PFSK-1 (cell line): Measurements from ENCODE around the gene KDF1. TPM values are rescaled to one million over a fixed set of nuclear protein-coding genes. Genes with fewer than 3 reads are reported as not detected.

Experiments used
- FOXP2 ChIP-seq: optimal IDR thresholded peaks from 2 replicates; pipeline ENCODE3; 2011; ENCODE audit warnings: borderline replicate concordance, control low read depth, inconsistent platforms; ENCODE audit not compliant: insufficient read depth; ENCODE audit errors: extremely low read length, extremely low read depth
- POLR2AphosphoS5 ChIP-seq: IDR thresholded peaks from 2 replicates; pipeline ENCODE4 v1.6.1; 2012; ENCODE audit warnings: low read depth, mild to moderate bottlenecking, control low read depth, low read length, moderate library complexity
- SIN3A ChIP-seq: IDR thresholded peaks from 2 replicates; pipeline ENCODE4 v1.6.1; 2012; ENCODE audit warnings: mild to moderate bottlenecking, low read length, moderate library complexity, borderline replicate concordance; ENCODE audit not compliant: insufficient read depth
- TAF1 ChIP-seq: IDR thresholded peaks from 2 replicates; pipeline ENCODE4 v1.6.1; 2012; ENCODE audit warnings: low read length, control low read depth, borderline replicate concordance; ENCODE audit not compliant: insufficient read depth
- polyA plus RNA-seq: library from polyadenylated mRNA; unstranded; fragments of >200 nt; gene quantifications from one replicate; pipeline ENCODE4 v1.2.1, GENCODE V29; 2012; ENCODE audit warnings: low read depth, missing spikeins; ENCODE audit not compliant: insufficient read length
- TF ChIP-seq, protein P1 (sequence below), 2 experiments: IDR thresholded peaks; 2 replicates each; pipeline versions ENCODE4 v1.6.1 to v1.8.0; 2011 to 2012; ENCODE audit warnings: low read depth in 2 of 2, low read length in 2 of 2, control low read depth in 1 of 2, inconsistent platforms in 1 of 2, mild to moderate bottlenecking in 1 of 2, moderate library complexity in 1 of 2; ENCODE audit not compliant: insufficient read depth in 1 of 2

The KDF1 gene, protein sequence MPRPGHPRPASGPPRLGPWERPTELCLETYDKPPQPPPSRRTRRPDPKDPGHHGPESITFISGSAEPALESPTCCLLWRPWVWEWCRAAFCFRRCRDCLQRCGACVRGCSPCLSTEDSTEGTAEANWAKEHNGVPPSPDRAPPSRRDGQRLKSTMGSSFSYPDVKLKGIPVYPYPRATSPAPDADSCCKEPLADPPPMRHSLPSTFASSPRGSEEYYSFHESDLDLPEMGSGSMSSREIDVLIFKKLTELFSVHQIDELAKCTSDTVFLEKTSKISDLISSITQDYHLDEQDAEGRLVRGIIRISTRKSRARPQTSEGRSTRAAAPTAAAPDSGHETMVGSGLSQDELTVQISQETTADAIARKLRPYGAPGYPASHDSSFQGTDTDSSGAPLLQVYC
- polyA plus RNA-seq = not detected

GRCh38 chr1:26959722-26960624 is at the start of gene KDF1:
Gene KDF1, minus strand, starts transcription at chr1:26960468. Its CDS starts 8,088 bp downstream, at chr1:26952380.
- no peak for TF ChIP-seq POLR2AphosphoS5
- TF ChIP-seq, protein P1, sequence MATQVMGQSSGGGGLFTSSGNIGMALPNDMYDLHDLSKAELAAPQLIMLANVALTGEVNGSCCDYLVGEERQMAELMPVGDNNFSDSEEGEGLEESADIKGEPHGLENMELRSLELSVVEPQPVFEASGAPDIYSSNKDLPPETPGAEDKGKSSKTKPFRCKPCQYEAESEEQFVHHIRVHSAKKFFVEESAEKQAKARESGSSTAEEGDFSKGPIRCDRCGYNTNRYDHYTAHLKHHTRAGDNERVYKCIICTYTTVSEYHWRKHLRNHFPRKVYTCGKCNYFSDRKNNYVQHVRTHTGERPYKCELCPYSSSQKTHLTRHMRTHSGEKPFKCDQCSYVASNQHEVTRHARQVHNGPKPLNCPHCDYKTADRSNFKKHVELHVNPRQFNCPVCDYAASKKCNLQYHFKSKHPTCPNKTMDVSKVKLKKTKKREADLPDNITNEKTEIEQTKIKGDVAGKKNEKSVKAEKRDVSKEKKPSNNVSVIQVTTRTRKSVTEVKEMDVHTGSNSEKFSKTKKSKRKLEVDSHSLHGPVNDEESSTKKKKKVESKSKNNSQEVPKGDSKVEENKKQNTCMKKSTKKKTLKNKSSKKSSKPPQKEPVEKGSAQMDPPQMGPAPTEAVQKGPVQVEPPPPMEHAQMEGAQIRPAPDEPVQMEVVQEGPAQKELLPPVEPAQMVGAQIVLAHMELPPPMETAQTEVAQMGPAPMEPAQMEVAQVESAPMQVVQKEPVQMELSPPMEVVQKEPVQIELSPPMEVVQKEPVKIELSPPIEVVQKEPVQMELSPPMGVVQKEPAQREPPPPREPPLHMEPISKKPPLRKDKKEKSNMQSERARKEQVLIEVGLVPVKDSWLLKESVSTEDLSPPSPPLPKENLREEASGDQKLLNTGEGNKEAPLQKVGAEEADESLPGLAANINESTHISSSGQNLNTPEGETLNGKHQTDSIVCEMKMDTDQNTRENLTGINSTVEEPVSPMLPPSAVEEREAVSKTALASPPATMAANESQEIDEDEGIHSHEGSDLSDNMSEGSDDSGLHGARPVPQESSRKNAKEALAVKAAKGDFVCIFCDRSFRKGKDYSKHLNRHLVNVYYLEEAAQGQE (IDR thresholded peaks at IDR 0.05; ENCODE audit: insufficient read depth in 1 of 2, low read depth in 2 of 2, low read length in 2 of 2) = no peak
- TF ChIP-seq FOXP2 = no peak
- TF ChIP-seq SIN3A = no peak

DNA sequence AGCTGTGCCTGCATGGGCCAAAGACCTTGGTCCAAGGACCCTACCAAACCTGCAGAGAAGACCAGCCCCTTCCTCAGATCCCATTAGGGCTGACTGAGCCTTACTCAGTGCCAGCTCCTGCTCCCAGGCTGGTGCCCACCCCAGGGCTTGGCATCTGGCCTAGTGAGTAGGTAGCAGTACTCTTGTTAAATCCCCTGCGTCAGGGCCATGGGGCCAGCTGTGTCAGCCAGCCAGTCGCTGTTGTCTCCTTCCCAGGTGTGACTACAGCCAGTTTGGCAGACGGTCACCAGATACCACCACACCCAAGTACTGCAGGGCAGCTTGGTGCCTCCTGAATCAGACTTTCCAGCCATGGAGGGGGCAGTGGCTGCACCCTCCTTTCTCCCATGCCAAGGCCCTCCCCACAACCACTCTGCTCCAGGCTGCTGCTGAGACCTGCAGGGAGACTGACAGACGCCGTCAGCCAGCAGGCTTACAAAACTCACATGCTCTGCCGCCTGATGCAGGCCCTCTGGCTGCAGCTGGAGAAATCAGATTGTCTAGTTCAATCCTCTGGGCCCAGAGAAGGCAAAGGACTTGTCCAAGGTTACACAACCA is 49.4 kb upstream of the KDF1 start:
- TF ChIP-seq POLR2AphosphoS5 (no peak), TAF1 (no peak), FOXP2 (no peak)

DNA sequence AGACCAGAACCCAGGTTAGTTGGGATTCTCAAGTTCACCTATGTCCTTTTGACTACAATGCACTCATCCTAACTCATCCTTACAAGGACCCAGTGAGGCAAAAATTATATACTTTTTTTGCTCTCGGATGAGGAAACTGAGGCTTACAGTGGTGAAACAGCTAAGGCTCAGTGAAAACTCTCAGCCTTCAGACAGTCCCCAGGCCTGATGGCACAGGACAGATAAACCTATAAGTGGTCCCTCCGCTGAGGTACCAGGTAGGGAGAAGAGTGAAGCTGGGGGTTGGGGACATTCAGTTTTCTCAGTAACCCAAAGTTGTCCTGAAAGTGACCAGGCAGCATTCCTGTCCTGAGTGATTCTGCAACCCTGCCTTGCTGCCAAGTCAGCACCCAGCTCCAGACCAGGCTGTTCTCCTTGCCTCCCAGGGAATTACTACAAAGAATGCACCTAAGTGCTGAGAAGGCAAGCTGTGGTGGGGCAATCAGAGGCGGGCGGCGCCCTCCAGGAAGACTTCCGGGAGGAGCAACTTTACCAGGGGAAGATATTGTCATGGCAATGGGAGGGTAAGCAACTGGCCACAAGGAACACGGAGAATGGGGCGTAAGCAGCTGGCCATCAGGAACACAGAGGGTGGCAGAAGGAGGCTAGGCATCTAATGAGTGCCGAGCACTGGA is 47.8 kb upstream of the KDF1 start:
- TF ChIP-seq TAF1 (no peak), FOXP2 (no peak), POLR2AphosphoS5 (no peak), SIN3A (no peak)
- TF ChIP-seq, protein P1 (IDR thresholded peaks at IDR 0.05; ENCODE audit: insufficient read depth in 1 of 2, low read depth in 2 of 2, low read length in 2 of 2) = no peak

- TF ChIP-seq POLR2AphosphoS5 (no peak), TAF1 (no peak), SIN3A (no peak)
- TF ChIP-seq, protein P1 (IDR thresholded peaks at IDR 0.05; ENCODE audit: insufficient read depth in 1 of 2, low read depth in 2 of 2, low read length in 2 of 2) = no peak
Measured at GRCh38 chr1:27006683-27007082, 46.4 kb upstream of the KDF1 start.
